HFF-Myc (cell line): ENCODE data around the gene FOXO3.
"Not testable (repeated sequence)": the region's sequence is repeated elsewhere in the genome, so short reads cannot be mapped to it uniquely, and the experiment has no call there.

Experiments used
- DNase-seq: peaks from one replicate; pipeline ENCODE4 v3.0.0-alpha.2; 2011; ENCODE audit warnings: low read depth; ENCODE audit errors: extremely low read depth
- H3K4me3 ChIP-seq: replicated peaks from 2 replicates; pipeline ENCODE4 v1.5.1; 2011; ENCODE audit warnings: low read depth, mild to moderate bottlenecking, control low read depth, low read length
- TF ChIP-seq, protein P1 (sequence below): IDR thresholded peaks from 2 replicates; pipeline ENCODE4 v1.5.1; 2012; ENCODE audit warnings: mild to moderate bottlenecking, low read depth, low read length, control low read depth; ENCODE audit errors: missing control alignments

Gene FOXO3

DNA sequence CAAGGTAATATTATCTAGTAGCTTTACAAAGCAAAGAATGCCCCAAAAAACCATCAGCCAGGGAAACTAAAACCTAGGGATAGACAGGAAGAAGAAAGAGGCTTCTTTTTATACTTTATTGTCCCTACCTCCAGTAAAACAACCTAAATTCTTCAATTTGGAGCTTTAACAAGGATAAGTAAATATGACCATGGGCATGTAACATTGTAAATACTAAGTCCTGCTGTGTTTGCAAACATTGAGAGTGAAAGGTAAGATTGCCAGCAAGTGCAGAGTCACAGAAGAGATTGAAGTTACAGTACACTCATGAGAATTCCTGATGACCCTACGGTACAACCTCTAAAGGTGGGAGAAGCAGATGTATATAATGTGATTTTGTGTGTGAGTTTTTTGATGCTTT lies 117.2 kb downstream of the FOXO3 start:
- TF ChIP-seq, protein P1, sequence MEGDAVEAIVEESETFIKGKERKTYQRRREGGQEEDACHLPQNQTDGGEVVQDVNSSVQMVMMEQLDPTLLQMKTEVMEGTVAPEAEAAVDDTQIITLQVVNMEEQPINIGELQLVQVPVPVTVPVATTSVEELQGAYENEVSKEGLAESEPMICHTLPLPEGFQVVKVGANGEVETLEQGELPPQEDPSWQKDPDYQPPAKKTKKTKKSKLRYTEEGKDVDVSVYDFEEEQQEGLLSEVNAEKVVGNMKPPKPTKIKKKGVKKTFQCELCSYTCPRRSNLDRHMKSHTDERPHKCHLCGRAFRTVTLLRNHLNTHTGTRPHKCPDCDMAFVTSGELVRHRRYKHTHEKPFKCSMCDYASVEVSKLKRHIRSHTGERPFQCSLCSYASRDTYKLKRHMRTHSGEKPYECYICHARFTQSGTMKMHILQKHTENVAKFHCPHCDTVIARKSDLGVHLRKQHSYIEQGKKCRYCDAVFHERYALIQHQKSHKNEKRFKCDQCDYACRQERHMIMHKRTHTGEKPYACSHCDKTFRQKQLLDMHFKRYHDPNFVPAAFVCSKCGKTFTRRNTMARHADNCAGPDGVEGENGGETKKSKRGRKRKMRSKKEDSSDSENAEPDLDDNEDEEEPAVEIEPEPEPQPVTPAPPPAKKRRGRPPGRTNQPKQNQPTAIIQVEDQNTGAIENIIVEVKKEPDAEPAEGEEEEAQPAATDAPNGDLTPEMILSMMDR, result no peak
- DNase-seq, result no peak
- H3K4me3 ChIP-seq, result no peak overlapping the region

DNA sequence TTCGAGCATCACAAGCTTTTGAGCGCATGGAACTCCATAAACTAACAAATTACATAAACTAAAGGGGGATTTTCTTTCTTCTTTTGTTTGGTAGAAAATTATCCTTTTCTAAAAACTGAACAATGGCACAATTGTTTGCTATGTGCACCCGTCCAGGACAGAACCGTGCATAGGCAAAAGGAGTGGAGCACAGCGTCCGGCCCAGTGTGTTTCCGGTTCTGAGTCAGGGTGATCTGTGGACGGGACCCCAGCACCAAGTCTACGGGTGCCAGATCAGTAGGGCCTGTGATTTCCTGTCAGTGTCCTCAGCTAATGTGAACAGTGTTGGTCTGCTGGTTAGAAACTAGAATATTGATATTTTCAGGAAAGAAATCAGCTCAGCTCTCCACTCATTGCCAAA lies 119.6 kb downstream of the FOXO3 start:
- not testable (repeated sequence) for H3K4me3 ChIP-seq, DNase-seq

DNA sequence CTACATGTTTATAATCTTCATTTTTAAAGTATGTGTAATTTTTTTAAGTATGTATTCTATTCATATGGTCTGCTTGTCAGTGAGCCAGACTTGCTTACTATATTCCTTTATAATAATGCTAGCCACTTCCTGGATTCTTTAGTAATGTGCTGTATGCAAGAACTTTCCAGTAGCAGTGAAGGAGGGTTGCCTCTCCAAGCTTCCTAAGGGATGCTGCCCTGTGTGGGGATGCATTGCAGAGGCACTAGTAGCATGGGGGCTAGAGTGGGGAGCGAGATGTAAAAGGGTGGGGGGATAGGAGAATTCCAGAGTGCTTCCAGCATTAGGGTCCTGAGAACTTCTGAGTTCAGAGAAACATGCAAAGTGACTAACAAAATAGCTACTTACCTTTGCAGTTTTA lies 121.0 kb downstream of the FOXO3 start:
- DNase-seq, H3K4me3 ChIP-seq: not testable (repeated sequence)

DNA sequence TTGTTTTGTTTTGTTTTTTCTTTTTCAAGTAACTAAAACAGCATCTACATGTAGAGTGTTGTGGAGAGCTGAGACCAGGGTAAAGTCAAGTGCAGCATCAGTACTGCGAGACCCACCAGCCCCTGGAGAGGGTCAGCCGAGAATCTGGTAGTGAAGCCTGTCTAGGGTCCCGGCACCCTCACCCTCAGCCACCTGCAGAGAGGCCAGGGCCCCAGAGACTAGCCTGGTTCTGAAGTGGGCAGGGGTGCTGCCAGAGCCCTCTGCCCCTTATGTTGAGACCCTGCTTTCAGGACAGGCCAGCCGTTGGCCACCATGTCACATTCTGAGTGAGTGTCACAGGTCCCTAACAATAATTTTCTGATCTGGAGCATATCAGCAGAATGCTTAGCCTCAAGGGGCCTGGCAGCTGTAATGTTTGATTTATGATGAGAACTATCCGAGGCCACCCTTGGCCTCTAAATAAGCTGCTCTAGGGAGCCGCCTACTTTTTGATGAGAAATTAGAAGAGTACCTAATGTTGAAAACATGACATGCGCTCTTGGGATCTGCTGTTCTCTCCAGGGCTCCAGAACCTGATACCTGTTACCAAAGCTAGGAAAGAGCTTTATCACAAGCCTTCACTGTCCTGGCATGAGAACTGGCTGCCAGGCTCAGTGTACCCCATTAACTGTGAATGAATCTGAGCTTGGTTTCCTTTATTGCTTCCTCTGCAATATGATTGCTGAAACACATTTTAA lies 121.8 kb downstream of the FOXO3 start:
- not testable (repeated sequence) for DNase-seq, H3K4me3 ChIP-seq

DNA sequence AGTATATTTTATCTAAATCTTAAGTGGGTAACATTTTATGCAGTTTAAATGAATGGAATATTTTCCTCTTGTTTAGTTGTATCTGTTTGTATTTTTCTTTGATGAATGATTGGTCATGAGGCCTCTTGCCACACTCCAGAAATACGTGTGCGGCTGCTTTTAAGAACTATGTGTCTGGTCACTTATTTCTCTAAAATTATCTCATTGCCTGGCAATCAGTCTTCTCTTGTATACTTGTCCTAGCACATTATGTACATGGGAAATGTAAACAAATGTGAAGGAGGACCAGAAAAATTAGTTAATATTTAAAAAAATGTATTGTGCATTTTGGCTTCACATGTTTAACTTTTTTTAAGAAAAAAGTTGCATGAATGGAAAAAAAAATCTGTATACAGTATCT lies 123.3 kb downstream of the FOXO3 start:
- DNase-seq, H3K4me3 ChIP-seq: not testable (repeated sequence)

DNA sequence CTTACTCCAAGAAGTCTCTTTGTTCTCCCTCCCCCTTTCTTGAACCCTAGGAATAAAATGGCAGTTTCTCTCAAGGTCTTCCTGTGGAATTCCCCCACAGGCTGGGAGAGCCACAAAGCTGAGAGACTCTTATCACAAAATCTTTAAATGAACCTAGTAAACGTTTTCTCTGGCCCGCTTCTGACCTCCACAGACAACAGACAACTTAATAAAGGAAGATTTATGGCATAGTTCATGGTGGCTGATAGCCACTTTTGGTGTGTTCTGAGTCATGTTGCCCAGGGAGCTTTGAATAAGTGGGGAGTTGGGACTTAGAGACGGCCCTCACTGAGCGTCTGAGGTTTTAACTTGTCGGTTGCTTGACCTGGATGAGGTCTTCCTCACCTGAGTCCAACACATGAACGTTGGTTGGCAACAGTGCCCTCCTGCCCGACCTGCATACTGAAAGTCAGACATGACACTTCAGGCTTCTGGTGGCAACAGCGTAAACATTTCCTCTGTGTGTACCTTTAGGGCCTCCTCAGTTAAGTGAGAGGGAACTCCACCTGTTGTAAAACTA lies 124.1 kb downstream of the FOXO3 start:
- TF ChIP-seq, protein P1, result no peak
- DNase-seq, result peak; percentile 26
- no peak overlapping the region for H3K4me3 ChIP-seq

DNA sequence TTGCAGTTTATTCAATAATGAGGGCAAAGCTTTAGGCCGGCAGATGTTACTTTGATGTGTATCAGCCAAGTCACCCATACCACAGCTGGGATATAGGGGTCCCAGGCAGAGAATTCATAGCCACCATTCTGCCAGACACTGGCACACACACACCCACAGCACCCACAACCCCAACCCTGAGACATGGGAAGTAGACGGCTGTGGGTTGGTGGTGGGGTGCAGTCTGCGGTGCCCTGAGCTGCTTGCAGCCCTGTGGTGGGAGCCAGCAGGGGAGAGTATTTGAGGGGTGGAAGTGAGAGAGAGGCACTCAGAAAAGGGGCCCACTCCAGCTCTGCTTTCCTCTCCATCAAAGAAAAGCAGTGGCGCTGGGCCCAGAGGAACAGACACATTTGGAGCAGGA lies 125.3 kb downstream of the FOXO3 start:
- TF ChIP-seq, protein P1, result no peak
- H3K4me3 ChIP-seq, result no peak overlapping the region
- DNase-seq, result no peak

DNA sequence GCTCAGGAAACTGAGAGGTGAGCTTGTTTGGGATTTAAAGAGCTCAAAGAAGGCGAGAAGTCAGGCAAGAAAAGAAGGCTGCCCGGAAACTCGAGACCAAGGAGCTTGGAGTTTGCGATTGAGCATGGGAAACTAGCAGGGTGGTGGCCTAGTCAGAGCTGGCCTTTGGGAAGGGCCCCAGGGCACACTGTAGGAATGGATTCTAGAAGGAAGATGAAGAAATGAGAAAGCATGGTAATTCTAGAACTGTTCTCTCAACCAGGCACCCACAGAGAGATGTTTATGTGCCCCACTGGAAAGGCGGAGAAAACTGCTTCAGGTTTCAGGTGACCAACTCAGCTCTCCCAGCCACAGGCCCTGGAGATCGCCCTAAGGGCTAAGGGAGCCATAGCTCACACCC lies 126.2 kb downstream of the FOXO3 start:
- DNase-seq, result no peak
- TF ChIP-seq, protein P1, result no peak
- no peak overlapping the region for H3K4me3 ChIP-seq

DNA sequence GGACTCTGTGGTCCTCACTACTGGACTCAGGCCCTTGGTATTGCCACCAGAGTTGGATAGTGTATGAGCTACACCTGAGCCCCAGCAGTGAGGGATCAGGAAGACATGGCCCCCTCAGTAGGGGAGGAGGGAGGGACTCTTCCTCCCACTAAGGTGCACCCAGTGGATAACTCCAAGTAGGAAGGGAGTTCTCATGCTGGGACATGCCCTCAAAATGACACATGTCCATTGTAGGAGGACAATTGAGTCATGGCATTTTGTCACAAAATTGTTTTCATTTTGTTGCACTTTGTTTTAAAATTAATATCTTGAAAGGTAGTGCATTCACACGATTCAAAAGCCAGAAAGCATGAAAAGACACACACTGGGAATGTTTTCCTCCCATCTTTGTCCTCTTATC lies 127.2 kb downstream of the FOXO3 start:
- no peak for DNase-seq
- TF ChIP-seq, protein P1, result no peak
- H3K4me3 ChIP-seq, result no peak overlapping the region
